PC-3 (cell line): Measurements from ENCODE around the gene MEDAG. TPM values are rescaled to one million over a fixed set of nuclear protein-coding genes. Genes with fewer than 3 reads are reported as not detected.

Source experiments
- ATAC-seq: fragments of 200-7000 bp; cut with Tn5 transposase; 2 replicates; pipeline ENCODE4 v1.9.1; 2020; ENCODE audit warnings: mild to moderate bottlenecking, moderate library complexity
- BruUV-seq: library from RNA; stranded (reverse); fragments of 400-500 nt; replicated peaks from 2 replicates; lab custom pipeline; 2021; lab: Mats Ljungman, UMichigan
- CTCF ChIA-PET: fragments of 300-600 bp; sonication (Branson Sonifier 250); formaldehyde crosslinking; loops from one replicate; lab custom pipeline; 2022; ENCODE audit warnings: antibody characterized with exemption; lab: Charles Lee
- POLR2A ChIA-PET: fragments of 300-600 bp; sonication (Branson Sonifier 250); formaldehyde crosslinking; loops from one replicate; lab custom pipeline; 2022; ENCODE audit warnings: antibody characterized with exemption; ENCODE audit not compliant: unreplicated experiment; lab: Charles Lee
- DNase-seq: peaks from one replicate; pipeline ENCODE4 v3.0.0-alpha.2; 2015
- H2AFZ ChIP-seq: fragments of 300-600 bp; sonication (generic); 2 replicates; pipeline ENCODE4 v1.6.0; 2016; ENCODE audit warnings: antibody characterized with exemption, low read length
- H3F3A ChIP-seq: fragments of 300-600 bp; sonication (generic); one replicate; pipeline ENCODE4 v1.6.0; 2017; ENCODE audit warnings: antibody characterized with exemption, low read length, control low read depth, mild to moderate bottlenecking; ENCODE audit not compliant: unreplicated experiment
- H3K27ac ChIP-seq: fragments of 300-600 bp; sonication (generic); 2 replicates; pipeline ENCODE4 v1.5.1; 2016; ENCODE audit warnings: mild to moderate bottlenecking, low read length
- H3K27me3 ChIP-seq: fragments of 300-600 bp; sonication (generic); 2 replicates; pipeline ENCODE4 v1.6.1; 2016; ENCODE audit warnings: low read length, mixed read lengths
- H3K36me3 ChIP-seq: fragments of 300-600 bp; sonication (generic); 2 replicates; pipeline ENCODE4 v1.6.1; 2016; ENCODE audit warnings: low read depth, mixed run types, low read length, mixed read lengths
- H3K4me1 ChIP-seq: fragments of 300-600 bp; sonication (generic); 2 replicates; pipeline ENCODE4 v1.5.1; 2016; ENCODE audit warnings: low read length; ENCODE audit not compliant: insufficient read depth
- H3K4me2 ChIP-seq: fragments of 300-600 bp; sonication (generic); 2 replicates; pipeline ENCODE4 v1.6.0; 2016; ENCODE audit warnings: low read length
- H3K4me3 ChIP-seq: fragments of 300-600 bp; sonication (generic); 2 replicates; pipeline ENCODE4 v1.5.1; 2016; ENCODE audit warnings: mild to moderate bottlenecking, low read length, mixed read lengths
- H3K79me2 ChIP-seq: fragments of 300-600 bp; sonication (generic); 2 replicates; pipeline ENCODE4 v1.6.1; 2017; ENCODE audit warnings: low read length, mixed read lengths
- H3K9ac ChIP-seq: fragments of 300-600 bp; sonication (generic); 2 replicates; pipeline ENCODE4 v1.6.0; 2016; ENCODE audit warnings: mild to moderate bottlenecking, low read length
- H3K9me2 ChIP-seq: fragments of 300-600 bp; sonication (generic); replicated peaks from 2 replicates; pipeline ENCODE4 v1.6.1; 2016; ENCODE audit warnings: mixed run types, low read length, mixed read lengths
- H3K9me3 ChIP-seq: fragments of 300-600 bp; sonication (generic); 2 replicates; pipeline ENCODE4 v1.6.1; 2016; ENCODE audit warnings: low read length, mixed read lengths
- H4K20me1 ChIP-seq: fragments of 300-600 bp; sonication (generic); 2 replicates; pipeline ENCODE4 v1.6.1; 2016; ENCODE audit warnings: low read length, mixed read lengths
- EZH2 ChIP-seq: fragments of 300-600 bp; sonication (generic); IDR thresholded peaks from one replicate; pipeline ENCODE4 v1.6.1; 2017; ENCODE audit warnings: antibody characterized with exemption, mild to moderate bottlenecking, low read length; ENCODE audit not compliant: unreplicated experiment
- EZH2phosphoT487 ChIP-seq: fragments of 300-600 bp; sonication (generic); IDR thresholded peaks from 2 replicates; pipeline ENCODE4 v1.6.1; 2018; ENCODE audit warnings: mild to moderate bottlenecking, antibody characterized with exemption, low read length, borderline replicate concordance
- intact Hi-C: fragments of 100-400 bp; cut with micrococcal nuclease; formaldehyde crosslinking; loops from 2 replicates; pipeline ENCODE4 v1.9.0; 2023
- total RNA-seq: library from RNA; depleted of rRNA; stranded (reverse); fragments of >200 nt; gene quantifications from 2 replicates; pipeline ENCODE4 v1.2.3, GENCODE V29; 2014
- TF ChIP-seq, protein P1 (sequence below): fragments of 300-600 bp; sonication (generic); conservative IDR thresholded peaks from 2 replicates; pipeline ENCODE4 v1.5.1; 2017; ENCODE audit warnings: antibody characterized with exemption, low read depth, mild to moderate bottlenecking, low read length

Gene MEDAG
- total RNA-seq, 1 experiment from 2014 or later: not detected

DNA sequence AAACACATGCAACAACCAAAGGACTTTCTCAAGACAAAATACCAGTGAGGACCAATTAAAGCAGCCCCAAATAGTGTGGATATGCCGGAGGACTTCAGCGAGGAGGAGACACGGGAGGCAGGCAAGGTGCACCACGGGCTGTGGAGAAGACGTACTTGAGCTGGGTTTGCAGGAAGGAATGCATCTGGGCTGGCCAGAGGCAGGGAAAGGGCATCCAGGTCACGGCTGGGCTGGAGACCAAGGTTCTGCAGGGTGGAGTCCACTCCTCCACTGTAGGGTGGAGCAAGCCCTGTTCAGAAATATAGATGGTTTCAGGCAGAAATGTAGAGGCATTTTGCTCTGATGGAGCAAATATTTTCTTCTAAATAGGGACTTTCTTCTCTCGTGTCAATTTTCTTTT lies 36.6 kb upstream of the MEDAG start:
- Histone ChIP-seq H3K9me2 (no peaks in the 10 kb centered on the region), H3K79me2 (no peaks in the 10 kb centered on the region), H3K4me2 (no peak overlapping the region), H3K27me3 (no peaks in the 10 kb centered on the region), H4K20me1 (no peaks in the 10 kb centered on the region), H3K36me3 (no peaks in the 10 kb centered on the region), H2AFZ (no peak overlapping the region), H3K9ac (no peak overlapping the region), H3F3A (no peaks in the 10 kb centered on the region), H3K9me3 (no peaks in the 10 kb centered on the region), H3K4me3 (no peak overlapping the region), H3K27ac (no peak overlapping the region), H3K4me1 (peaks cover 17% of the 10 kb centered on the region)
- intact Hi-C loops: loop anchor here (5.0 kb wide), 2 partner anchors 127 to 192 kb away; no protein-coding TSS in a partner anchor
- TF ChIP-seq EZH2phosphoT487 (no peak), EZH2 (no peak)
- TF ChIP-seq, protein P1, sequence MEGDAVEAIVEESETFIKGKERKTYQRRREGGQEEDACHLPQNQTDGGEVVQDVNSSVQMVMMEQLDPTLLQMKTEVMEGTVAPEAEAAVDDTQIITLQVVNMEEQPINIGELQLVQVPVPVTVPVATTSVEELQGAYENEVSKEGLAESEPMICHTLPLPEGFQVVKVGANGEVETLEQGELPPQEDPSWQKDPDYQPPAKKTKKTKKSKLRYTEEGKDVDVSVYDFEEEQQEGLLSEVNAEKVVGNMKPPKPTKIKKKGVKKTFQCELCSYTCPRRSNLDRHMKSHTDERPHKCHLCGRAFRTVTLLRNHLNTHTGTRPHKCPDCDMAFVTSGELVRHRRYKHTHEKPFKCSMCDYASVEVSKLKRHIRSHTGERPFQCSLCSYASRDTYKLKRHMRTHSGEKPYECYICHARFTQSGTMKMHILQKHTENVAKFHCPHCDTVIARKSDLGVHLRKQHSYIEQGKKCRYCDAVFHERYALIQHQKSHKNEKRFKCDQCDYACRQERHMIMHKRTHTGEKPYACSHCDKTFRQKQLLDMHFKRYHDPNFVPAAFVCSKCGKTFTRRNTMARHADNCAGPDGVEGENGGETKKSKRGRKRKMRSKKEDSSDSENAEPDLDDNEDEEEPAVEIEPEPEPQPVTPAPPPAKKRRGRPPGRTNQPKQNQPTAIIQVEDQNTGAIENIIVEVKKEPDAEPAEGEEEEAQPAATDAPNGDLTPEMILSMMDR: no peak
- ChIA-PET POLR2A (no interaction called here), CTCF (no interaction called here)
- BruUV-seq: no TSS peak
- ATAC-seq (no peak), DNase-seq (no peak)

DNA sequence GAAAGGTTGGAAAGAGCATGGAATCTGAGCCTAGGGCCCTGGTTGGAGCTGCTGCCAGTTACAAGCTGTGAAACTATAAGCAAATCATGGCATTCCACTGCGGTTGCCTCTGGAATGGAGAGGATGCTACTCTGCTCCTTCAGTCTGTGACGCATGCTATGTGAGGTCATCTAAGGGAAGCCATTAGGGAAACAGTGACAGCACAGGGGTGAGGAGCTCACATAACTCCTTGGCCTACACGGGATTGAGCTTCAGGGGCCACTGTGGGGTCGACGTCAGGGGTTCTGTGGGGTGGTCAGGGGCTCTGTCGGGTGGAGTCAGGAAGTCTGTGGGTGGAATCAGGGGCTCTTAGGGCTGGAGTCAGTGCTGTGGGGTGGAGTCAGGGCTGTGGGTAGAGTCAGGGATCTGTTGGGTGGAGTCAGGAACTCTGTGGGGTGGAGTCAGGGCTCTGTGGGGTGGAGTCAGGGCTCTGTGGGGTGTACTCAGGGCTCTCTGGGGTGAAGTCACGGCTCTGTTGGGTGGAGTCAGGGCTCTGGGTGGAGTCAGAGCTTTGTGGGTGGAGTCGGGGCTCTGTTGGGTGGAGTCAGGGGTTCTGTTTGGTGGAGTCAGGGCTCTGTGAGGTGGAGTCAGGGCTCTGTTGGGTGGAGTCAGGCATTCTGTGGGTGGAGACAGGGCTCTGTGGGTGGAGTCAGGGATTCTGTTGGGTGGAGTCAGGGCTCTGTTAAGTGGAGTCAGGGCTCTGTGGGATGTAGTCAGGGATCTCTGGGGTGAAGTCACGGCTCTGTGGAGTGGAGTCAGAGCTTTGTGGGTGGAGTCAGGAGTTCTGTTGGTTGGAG lies 35.8 kb upstream of the MEDAG start:
- Histone ChIP-seq H3K4me1 (peaks cover 9% of the 10 kb centered on the region; the same call in 1 of the 2 replicates), H3K36me3 (no peaks in the 10 kb centered on the region), H3K27me3 (no peaks in the 10 kb centered on the region), H3K4me2 (no peak overlapping the region), H3K9ac (no peak overlapping the region), H3K9me3 (no peaks in the 10 kb centered on the region), H3K9me2 (no peaks in the 10 kb centered on the region), H3F3A (no peaks in the 10 kb centered on the region), H2AFZ (no peak overlapping the region), H3K4me3 (no peak overlapping the region), H3K27ac (no peak overlapping the region), H3K79me2 (no peaks in the 10 kb centered on the region), H4K20me1 (no peaks in the 10 kb centered on the region)
- peak; percentile 46 for DNase-seq
- POLR2A ChIA-PET: no interaction called here
- intact Hi-C loops: no loop called here
- ATAC-seq: peak; percentile 26; the same call in 1 of the 2 replicates
- BruUV-seq: no TSS peak
- no peak for TF ChIP-seq EZH2phosphoT487
- CTCF ChIA-PET: no interaction called here

DNA sequence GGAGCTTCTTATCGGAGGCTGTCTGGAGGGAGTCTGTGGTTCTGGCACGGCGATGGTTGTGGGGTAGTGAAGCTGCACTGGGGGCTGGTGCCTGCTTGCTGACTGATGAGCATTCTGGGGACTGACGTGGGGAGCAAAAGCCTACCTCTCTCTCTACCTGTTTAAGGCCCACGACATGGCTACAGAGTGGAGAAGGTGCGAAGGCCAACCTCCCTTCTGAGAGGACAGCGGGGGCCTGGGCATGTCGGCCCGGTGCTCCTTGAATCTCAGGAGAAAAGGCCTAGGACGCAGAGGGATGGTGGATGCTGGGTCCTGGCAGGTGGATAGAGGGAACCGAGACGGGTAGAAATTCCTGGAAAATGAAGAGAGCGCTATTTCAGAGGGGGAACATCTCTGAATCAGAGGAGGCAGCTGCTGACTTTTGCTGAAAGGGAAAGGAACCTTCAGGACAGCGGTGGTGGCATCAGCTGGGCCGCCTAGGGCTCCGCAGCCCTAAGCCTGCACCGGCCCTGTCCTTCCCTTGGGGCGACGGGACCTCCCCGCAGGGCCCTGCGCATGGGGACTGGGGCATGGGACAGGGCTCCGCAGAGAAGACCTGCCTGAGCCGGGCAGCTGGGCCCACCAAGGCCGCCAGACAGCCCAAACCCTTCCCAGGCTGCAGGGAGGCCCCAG lies 35.0 kb upstream of the MEDAG start:
- no peak overlapping the region for H2AFZ ChIP-seq
- no peaks in the 10 kb centered on the region for H3F3A ChIP-seq
- TF ChIP-seq, protein P1: no peak
- TF ChIP-seq EZH2phosphoT487: no peak
- TF ChIP-seq EZH2: no peak
- no peaks in the 10 kb centered on the region for H4K20me1 ChIP-seq
- no peaks in the 10 kb centered on the region for H3K79me2 ChIP-seq
- peaks cover 2% of the 10 kb centered on the region; the same call in 1 of the 2 replicates for H3K4me1 ChIP-seq
- no peaks in the 10 kb centered on the region for H3K9me3 ChIP-seq
- H3K27ac ChIP-seq: no peak overlapping the region
- ChIA-PET POLR2A (no interaction called here), CTCF (no interaction called here)
- no peaks in the 10 kb centered on the region for H3K9me2 ChIP-seq
- no TSS peak for BruUV-seq
- DNase-seq (no peak), ATAC-seq (no peak)
- H3K27me3 ChIP-seq: no peaks in the 10 kb centered on the region
- no peak overlapping the region for H3K4me2 ChIP-seq
- intact Hi-C loops: no loop called here
- no peaks in the 10 kb centered on the region for H3K36me3 ChIP-seq
- no peak overlapping the region for H3K4me3 ChIP-seq
- H3K9ac ChIP-seq: no peak overlapping the region
